ENCODE results near the gene TSC22D2. TPM values are rescaled to one million over a fixed set of nuclear protein-coding genes. Genes with fewer than 3 reads are reported as not detected.
"Not testable (repeated sequence)": the region's sequence is repeated elsewhere in the genome, so short reads cannot be mapped to it uniquely, and the experiment has no call there.

TSC22D2 gene
- total RNA-seq, 1 donor from 2014 or later = 29.2 TPM

- ATAC-seq = no peak
Observed at GRCh38 chr3:150469931-150470740, 62.0 kb downstream of the TSC22D2 start.

GRCh38 chr3:150472421-150472820 is 64.3 kb downstream of the TSC22D2 start:
- no peaks in the 10 kb centered on the region for H3K27me3 ChIP-seq
- H3K27ac ChIP-seq = no peak overlapping the region
- ATAC-seq = no peak
- intact Hi-C loops (cut with DNase I) = no loop called here
- no peak for TF ChIP-seq CTCF (IDR thresholded peaks at IDR 0.05)
- no peak for DNase-seq
- H3K36me3 ChIP-seq = no peaks in the 10 kb centered on the region
- H3K9me3 ChIP-seq = no peaks in the 10 kb centered on the region
- H3K4me1 ChIP-seq = no peaks in the 10 kb centered on the region
- no peak overlapping the region for H3K4me3 ChIP-seq

More at GRCh38 chr3:150469931-150470740, 62.0 kb downstream of the TSC22D2 start:
- H3K27ac ChIP-seq = no peak overlapping the region
- no peaks in the 10 kb centered on the region for H3K27me3 ChIP-seq
- no peaks in the 10 kb centered on the region for H3K4me1 ChIP-seq
- H3K9me3 ChIP-seq = no peaks in the 10 kb centered on the region
- H3K4me3 ChIP-seq = no peak overlapping the region
- no peak for DNase-seq
- TF ChIP-seq CTCF (IDR thresholded peaks at IDR 0.05) = no peak
- peaks cover 6% of the 10 kb centered on the region for H3K36me3 ChIP-seq
- intact Hi-C loops (cut with DNase I) = no loop called here

DNA sequence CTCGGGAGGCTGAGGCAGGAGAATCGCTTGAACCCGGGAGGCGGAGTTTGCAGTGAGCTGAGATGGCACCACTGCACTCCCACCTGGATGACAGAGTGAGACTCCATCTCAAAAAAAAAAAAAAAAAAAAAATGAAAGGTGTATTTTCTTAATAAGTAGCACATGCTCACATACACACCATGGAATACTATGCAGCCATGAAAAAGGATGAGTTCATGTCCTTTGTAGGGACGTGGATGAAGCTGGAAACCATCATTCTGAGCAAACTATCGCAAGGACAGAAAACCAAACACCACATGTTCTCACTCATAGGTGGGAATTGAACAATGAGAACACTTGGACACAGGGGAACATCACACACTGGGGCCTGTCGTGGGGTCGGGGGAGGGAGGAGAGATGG is 65.1 kb downstream of the TSC22D2 start:
- DNase-seq; H3K27ac ChIP-seq; H3K4me3 ChIP-seq; ATAC-seq; H3K4me1 ChIP-seq; H3K9me3 ChIP-seq; H3K36me3 ChIP-seq; H3K27me3 ChIP-seq; intact Hi-C loops (cut with DNase I): not testable (repeated sequence)

- H3K9me3 ChIP-seq = peaks cover 5% of the 10 kb centered on the region
- H3K27me3 ChIP-seq = no peaks in the 10 kb centered on the region
- no peak for TF ChIP-seq CTCF (IDR thresholded peaks at IDR 0.05)
- intact Hi-C loops (cut with DNase I) = no loop called here
- ATAC-seq (no peak), DNase-seq (no peak)
- H3K36me3 ChIP-seq = no peaks in the 10 kb centered on the region
- no peak overlapping the region for H3K27ac ChIP-seq
- no peaks in the 10 kb centered on the region for H3K4me1 ChIP-seq
- H3K4me3 ChIP-seq = no peak overlapping the region
Observed at GRCh38 chr3:150479370-150479769, 71.3 kb downstream of the TSC22D2 start.

DNA sequence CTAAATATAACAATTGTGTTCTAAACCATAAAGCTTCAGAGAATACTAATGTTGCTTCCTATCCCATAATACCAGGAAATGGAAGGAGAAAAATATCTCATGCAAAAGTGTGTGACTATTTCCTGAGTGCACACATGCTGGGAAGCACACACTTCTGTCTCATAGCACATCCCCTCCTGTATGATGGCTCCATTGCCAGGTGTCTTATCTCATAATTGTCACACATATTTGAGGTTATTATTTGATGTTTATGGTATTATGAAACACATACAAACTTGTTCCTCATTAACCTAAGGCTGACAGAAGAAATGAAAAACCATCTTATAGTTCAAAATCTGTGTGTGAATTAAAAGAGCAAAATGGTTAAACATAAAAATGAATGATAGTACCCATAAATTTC is 72.8 kb downstream of the TSC22D2 start:
- no peak for ATAC-seq
- no peak for TF ChIP-seq CTCF (IDR thresholded peaks at IDR 0.05)
- Histone ChIP-seq H3K27ac (no peak overlapping the region), H3K27me3 (no peaks in the 10 kb centered on the region), H3K36me3 (no peaks in the 10 kb centered on the region), H3K4me3 (no peak overlapping the region), H3K9me3 (peaks cover 10% of the 10 kb centered on the region), H3K4me1 (no peaks in the 10 kb centered on the region)
- intact Hi-C loops (cut with DNase I) = no loop called here
- DNase-seq = no peak

DNA sequence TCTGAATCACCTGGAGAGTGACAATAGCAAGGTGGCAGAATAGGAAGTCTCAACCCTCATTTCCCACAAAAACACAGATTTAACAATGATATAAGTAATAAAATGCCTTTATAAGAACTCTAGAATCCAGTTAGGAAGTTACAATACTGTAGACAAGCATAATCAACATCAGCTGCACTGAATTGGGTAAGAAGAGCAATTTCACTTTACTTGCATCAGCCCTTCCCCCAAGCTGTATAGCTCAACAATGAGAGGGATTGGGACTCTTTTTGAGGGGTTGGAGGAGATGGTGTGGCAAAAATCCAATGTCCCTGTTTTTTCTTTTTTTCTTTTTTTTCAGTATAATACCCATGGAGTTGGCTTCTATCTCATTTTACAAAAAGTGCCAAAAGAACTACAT is 75.1 kb downstream of the TSC22D2 start:
- Histone ChIP-seq H3K4me3 (no peak overlapping the region), H3K27ac (no peak overlapping the region), H3K27me3 (no peaks in the 10 kb centered on the region), H3K4me1 (no peaks in the 10 kb centered on the region), H3K9me3 (peaks cover 14% of the 10 kb centered on the region), H3K36me3 (no peaks in the 10 kb centered on the region)
- intact Hi-C loops (cut with DNase I) = no loop called here
- no peak for ATAC-seq
- no peak for TF ChIP-seq CTCF (IDR thresholded peaks at IDR 0.05)
- DNase-seq = no peak
